GM19397 (cell line): ENCODE results near the gene TMEM198.

Source experiments
- ATAC-seq: cut with Tn5 transposase; IDR thresholded peaks from one replicate; pipeline ENCODE4 v1.9.1; 2021; ENCODE audit warnings: mild to moderate bottlenecking, moderate library complexity; ENCODE audit not compliant: unreplicated experiment

The TMEM198 gene

DNA sequence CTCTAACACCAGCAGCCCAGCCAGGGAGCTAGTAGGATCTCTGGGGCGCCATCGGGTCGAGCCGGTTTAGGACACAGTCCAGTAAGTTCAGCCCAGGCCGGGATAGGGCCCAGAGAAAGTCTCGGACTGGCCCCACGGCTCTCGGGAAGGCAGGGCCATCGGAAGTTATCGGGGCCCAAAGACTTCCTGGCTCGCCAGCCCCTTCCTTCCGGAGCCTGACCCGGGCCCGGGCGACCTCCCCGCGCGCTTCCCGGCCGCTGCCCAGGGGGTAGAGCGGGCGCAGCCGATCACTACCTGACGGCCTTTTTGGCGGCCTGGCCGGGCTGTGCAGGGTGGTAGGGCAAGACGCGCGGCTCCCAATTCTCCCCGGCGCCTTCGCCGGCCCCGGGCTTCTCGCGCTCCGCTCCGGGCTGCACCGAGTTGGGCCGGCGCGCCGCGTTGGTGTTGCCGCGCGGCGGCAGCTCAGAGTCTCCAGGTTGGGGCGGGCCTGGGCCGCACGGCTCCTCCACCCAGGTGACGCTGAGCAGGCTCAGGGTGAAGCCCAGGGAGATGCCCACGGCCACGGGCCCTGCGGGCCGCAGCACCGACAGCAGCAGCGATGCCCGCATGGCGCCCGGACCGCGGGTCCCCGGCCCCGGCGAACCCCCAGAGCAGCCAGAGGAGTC lies 765 bp upstream of the TMEM198 start:
- ATAC-seq: peak; percentile 38

DNA sequence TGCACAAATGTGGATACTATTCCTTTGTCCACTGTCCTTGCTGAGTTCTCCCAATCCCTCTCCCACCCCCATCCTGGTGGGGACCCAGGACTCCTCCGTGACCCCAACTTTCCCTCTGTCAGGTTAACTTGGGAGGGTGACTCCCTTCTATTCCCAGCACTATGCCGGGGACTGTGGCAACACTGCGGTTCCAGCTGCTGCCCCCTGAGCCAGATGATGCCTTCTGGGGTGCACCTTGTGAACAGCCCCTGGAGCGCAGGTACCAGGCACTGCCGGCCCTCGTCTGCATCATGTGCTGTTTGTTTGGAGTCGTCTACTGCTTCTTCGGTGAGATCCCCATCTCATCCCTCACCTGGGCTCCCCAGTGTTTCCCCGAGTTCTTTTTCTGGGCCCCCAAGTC lies 739 bp downstream of the TMEM198 start:
- no peak for ATAC-seq

DNA sequence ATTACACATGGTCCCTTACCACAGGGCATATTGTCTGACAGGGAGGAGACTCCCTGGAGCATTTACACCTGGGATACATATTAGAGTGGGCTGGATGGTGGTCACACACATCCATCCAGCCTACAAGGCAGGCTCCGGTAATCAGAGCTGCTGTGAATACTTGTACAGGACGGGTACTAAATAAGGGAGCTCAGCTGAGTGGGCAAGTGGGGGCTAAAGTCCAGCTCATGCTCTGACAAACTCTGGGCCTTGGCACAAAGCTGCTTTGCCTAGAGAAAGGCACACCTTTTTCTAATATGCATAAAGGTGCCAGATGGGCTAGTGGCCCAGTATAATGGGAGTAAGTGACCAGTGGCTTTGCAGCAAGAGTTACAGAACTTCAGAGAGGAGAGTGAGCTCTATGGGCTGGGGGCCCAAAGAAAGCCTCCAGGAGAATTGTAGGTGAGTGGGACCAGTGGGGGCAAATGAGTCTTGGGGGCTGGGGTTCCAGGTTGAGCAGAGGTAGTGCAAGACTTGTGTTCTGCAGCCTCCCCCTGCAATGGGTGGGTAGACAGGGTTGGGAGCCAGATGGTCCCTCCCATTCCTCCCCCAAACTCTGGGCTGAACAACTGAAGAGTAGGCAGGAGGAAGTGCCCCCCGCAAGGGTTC lies 1.6 kb downstream of the TMEM198 start:
- ATAC-seq: no peak

DNA sequence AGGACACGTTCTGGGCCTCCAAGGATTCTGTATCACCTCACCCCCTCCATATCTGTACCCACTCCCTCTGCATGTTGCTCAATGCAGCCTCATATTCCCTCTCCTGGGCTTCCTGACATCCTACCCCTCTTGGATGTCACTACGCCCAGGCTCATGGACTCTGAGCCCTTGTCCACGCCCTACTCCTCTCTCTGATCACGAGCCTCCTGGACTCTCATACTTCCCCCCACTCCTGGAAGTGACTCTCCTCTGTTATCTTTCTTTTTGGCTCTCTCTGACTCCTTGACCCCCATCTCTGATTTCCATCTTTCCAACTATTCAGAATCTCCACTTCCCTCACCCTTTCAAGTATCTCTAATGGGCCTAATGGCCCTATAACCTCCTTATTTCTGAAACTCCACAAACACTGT lies 2.1 kb downstream of the TMEM198 start:
- ATAC-seq: no peak

DNA sequence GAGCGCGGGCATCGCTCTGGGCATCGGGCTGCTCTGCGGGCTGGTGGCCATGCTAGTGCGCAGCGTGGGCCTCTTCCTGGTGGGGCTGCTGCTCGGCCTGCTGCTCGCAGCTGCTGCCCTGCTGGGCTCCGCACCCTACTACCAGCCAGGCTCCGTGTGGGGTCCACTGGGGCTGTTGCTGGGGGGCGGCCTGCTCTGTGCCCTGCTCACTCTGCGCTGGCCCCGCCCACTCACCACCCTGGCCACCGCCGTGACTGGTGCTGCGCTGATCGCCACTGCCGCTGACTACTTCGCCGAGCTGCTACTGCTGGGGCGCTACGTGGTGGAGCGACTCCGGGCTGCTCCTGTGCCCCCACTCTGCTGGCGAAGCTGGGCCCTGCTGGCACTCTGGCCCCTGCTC lies 3.8 kb downstream of the TMEM198 start:
- no peak for ATAC-seq

DNA sequence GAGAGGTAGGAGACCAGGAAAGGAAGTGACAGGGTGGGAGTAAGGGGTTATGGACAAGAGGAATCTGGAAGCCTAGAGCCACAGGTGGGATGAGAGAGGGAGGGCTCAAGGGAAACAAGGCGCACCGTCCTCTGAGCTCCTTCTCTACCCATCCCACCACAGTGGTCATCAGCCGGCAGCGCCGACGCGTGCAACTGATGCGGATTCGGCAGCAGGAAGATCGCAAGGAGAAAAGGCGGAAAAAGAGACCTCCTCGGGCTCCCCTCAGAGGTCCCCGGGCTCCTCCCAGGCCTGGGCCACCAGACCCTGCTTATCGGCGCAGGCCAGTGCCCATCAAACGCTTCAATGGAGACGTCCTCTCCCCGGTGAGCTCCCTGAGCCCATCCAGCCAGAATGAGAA lies 5.2 kb downstream of the TMEM198 start:
- ATAC-seq: no peak

DNA sequence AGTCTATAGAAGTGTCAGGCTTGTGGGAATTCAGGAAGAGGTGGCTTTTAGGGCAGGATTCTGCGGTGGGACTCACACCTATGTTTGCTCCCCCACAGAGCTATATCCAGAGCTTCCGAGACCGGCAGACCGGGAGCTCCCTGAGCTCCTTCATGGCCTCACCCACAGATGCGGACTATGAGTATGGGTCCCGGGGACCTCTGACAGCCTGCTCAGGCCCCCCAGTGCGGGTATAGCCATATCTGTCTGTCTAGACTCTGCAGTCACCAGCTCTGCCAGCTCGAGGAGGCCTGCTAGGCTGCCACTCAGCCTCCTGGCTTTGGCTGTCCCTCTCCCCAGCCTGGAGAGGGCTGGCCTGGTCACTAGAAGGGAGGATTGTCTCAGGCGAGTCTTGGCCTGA lies 5.8 kb downstream of the TMEM198 start:
- no peak for ATAC-seq

DNA sequence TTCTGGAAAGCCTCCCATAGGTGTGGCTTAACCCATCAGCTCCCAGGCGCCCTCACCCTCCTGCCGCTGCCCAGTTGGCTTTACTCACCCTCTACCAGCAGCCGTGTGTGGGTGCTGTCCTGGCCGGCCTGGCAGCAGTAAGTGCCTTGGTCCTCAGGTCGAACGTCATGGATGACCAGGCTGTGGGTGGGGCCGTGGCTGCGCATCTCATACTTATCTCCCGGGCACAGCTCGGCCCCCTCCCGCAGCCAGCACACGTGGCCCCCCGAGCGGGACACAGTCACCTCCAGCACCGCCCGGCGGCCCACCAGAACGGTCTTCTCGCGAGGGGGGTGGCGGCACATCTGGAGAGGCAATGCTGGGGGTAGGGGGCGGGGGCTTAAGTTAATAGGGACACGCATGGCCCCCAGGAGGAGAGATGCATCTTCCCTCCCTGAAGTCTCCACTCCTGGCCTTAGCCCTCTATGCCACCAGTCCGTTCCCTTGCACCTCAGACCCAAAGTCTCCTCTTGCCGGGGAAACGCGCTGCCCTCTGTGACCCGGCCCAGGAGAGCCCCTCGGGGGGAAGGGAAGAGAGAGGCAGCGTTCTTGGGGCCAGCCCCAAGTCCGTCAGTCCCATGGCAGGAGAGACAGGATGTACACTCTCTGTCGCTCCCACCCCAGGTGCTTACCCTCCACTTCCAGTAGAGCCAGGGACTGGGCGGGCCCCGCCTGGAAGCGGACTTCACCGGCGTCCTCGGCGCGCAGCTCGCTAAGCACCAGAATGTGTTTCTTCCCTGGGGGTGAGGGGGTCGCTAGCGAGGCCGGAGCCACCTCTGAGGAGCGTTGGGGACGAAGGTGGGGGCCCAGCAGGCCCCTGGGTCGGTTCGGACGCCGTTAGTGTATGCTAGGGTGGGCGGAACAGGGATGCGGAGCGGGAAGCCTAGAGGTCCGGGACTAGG lies 7.9 kb downstream of the TMEM198 start:
- ATAC-seq: peak; percentile 19

DNA sequence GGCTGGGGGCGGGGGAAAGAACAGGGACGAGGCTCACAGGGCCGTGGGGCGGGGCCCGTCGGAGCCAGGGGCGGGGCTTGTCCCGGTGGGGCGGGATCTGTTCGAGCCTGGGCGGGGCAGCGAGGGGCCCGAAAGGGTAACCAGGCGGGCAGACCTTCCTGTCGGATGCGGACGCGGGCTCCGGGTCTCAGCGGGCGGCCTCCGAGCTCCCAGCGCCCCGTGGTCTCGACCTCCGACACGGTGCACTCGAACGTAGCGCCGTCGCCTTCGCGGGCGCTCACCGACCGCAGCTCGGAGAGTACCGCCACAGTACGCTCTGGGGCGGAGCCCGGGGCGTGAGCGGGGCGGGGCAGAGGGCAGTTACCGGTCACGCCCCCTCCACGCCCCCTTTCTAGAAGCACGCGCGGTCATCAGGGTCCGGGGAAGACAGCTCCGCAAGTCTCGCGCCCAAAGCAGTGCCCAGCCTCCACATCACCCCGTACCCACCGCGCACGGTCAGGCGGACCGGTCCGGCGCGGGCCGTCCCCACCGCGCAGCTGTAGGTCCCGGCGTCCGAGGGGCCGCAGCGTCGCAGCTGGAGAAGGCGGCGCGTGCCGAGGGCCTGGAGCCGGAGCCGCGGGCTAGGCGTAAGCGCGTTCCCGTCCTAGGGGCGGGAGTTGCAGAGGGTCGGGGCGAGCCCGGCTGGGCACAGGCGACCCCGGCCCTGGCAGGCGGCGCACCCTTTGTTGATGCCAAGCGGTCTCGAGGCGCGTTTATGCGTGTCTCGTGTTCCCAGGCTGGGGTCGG lies 8.7 kb downstream of the TMEM198 start:
- peak; percentile 94 for ATAC-seq

DNA sequence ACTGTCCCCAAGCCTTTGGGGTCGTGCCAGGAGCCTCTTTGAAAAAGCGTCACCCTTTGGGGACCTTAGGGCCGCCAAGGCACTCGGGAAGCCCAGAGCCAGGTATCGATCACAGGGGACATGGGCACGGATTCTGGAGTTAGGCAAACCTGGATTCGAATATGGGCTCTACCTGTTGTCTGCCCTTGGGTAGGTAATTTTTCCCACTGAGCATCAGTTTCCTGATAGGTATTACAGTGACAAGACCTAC lies 9.3 kb downstream of the TMEM198 start:
- ATAC-seq: no peak

DNA sequence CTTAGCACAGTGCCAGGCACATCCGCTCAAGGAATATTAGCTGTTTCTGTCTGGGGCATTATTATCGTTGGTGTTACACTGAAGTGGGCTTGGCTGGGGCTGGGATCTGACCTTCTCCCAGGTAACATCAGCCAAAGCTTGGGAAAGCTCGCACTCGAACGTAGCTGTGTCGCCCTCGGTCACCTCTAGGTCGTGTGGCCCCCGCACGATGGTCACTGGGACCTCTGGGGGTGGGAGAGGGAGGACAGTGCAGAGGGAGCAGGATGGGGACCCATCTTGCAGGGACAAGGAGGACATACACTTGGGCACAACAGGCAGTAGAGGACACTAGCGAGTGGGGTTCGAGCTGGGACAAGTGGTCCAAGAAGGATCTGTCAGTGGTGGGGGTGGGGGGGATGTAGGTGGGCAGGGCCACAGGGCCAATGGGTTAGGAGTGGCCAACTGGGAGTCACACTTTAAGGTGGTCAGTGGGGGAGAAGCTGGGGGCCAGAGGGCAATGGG lies 9.7 kb downstream of the TMEM198 start:
- no peak for ATAC-seq

DNA sequence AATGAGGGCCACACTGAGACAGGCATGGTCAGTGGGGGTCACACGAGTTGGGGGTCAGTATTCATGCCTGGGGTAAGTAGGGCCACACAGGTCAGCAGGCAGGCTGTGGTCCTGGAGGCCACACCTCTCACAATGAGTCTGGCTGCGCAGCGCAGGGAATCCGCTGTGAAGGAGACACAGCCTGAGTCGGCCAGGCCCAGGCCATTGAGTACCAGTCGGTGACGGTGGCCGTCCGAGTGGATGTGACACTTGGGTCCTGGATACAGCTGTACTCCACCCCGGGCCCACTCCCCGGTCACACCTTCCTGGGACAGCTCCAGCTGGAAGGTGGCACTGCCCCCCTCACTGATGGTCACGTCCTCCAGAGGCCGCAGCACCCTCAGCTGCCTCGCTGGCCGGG lies 10.5 kb downstream of the TMEM198 start:
- ATAC-seq: no peak

DNA sequence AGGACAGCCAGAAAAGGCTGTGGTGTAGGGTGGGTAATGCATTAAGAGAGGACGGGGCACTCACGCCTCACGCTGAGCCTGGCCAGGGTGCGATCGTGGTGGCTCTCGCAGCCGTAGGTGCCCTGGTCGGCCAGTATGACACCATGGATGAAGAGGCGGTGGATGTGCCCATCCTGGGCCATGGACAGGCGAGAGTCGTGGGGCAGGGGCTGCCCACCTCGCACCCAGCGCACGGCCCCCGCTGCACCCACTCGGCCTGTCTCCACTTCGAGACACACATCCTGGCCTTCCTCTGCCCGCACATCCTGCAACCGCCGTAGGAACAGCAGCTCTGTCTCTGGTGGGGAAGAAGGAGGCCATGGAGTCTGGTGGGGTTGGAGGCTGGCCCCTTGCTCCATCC lies 12.1 kb downstream of the TMEM198 start:
- ATAC-seq: no peak

DNA sequence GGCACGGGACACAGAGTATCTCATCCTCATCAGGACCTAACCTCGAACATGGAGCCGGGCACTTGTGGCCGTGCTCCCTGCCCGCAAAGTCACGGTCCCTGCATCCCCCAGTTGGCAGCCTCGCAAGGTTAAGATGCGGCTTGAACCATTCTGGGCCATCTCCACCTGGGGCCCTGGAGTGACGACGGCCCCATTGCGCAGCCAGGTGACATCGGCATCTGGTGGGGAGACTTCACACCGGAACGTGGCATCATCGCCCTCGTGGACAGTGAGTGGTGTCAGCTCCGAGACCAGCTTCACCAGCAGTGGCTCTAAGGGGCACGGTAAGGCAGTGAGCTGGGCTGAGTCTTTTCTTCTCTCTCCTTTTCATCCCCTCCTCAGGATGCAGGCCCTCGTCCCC lies 12.6 kb downstream of the TMEM198 start:
- ATAC-seq: no peak

DNA sequence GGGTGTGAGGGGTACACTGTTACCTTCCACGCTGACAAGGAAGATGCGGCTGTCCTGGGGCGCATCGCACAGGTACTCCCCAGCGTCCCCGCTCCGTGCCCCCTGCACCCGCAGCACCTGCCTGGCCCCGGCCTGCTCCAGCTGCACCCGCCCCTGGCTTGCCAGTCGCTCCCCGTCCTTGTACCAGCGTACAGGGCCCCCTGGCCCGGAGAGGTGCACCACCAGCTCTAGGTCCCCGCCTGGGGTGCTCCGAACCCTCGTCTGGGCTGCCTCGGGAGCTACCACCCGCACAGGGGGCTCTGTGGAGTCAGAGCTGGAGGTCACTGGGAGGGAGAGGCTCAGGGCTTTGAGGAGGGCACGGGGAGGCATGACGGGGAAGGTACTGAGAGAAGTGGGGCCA lies 13.5 kb downstream of the TMEM198 start:
- ATAC-seq: no peak

DNA sequence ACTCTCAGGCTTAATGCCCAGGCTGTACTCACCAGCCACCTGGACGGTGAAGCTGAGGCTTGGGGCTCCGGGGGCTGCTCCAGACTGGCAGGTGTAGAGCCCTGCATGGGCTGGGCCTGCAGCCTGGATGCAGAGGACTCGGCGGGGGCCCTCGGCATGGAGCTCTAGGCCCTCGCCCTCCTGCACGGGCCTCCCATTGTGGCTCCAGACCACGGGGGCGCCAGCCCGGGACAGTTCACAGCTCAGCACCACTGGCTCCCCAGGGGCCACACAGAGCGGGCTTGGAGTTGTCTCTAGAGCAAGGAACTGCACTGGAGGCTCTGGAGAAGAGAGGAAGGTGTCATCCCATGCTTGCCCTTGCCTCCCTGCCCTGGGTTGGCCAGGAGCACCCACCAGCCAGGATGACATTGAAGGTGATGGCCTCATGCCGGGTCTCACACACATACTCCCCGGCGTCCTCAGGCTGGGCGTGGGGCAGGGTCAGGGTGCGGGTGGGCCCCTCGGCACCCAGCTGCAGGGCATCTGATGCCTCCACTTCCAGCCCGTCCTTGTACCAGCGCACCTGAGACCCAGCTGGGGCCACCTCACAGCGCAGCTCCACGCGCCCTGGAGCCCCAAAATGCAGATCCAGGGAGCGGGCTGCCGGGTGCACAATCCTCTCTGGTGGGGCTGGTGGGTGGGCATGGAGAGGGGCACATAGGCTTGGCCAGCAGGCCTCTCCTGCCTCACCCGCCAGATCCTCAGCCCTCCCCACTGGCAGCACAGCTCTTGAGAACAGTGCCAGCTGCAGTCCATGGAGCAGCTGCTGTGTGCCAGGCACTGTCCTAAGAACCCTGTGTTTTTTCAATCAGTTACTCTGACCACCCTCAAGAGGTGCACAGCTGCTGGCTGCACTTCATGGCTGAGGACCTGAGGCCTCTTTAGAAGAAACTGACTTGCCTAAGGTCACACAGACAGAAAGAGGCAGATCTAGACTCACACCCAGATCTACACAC lies 14.3 kb downstream of the TMEM198 start:
- ATAC-seq: no peak

DNA sequence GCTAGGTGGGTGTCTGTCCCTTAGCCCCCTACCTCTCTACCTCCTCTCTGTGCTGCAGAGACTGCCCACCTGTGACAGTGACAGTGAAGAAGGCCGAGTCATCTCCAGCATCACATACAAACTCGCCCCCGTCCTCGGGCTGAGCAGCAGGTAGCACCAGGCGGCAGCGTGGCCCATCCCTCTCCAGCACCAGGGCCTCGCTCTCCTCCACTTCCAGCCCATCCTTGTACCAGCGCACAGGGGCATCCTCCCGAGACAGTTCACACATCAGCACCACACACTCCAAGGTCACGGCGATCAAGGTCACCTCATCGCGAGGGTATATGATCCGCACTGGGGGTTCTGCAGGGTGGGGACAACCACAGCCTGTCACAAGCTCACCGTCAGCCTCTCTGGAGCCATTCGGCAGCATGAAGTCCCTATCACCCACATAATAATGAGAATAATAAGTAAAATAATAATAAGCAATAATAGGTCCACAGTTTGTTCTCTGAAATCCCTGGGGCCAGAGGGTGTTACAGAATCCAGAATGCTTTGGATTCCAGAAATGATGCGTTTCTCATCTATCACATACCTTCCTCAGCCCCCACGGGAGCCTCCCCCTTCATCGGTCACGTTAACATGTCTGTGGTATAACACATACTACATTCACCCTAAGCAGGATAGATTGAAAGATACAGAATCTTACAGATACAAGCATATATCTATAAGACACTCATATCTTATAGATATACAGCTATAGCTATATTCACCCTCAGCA lies 15.5 kb downstream of the TMEM198 start:
- no peak for ATAC-seq

DNA sequence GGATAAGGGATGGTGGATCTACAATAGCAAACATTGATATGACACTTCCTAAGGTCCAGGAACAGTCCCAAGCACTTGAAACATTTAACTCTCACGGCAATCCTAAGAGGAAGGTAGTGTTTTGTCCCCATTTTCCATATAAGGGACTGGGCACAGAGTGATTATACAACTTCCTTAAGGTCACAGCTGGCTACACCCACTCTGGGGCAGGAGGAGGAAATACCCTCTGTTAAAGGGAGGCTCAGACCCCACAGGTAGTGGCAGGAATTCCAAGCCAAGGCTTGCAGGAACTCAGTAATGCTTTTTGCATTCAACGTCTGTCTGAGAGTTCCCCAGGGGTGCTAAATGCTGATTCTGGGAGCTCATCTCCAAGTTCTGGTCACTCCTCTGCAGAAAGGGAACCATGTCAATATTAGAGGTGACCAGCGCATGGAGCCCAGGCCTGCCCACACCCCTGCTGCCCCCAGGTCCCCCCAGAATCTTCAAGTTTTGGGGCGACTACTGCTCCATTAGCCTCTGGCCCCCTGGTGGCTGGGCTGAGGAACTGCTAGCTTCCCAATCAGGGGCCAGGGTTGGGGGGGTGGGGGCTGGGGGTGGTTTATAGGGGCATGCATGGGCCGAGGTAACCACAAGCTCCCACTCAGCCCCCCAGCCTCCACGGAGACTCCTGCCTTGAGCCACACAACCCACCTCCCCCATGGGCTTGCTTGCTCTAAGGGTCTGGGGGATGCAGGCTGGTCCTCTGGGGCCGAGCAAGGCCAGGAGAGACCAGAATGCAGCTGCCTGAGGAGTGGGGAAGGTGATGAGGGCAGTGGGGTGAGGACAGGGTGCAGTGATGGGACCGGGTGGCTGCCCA lies 16.4 kb downstream of the TMEM198 start:
- ATAC-seq: no peak

DNA sequence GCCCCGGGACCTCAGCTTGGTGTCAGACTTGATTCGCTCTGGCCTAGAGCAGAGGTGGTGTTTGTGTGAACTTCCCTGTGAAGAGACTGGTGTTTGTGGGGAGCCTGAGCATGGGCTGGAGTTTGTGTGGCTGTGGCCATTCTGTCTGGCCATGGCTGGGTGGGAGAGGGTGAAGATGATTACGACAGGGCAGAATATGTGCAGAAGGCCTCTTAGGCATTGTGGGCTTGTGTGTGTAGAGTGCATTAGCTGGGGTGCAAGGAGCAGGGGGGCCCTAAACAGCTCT lies 17.0 kb downstream of the TMEM198 start:
- no peak for ATAC-seq
